CD4-positive, alpha-beta memory T cell (primary cell): Measurements from ENCODE around the gene KEL. TPM values are rescaled to one million over a fixed set of nuclear protein-coding genes. Genes with fewer than 3 reads are reported as not detected.

Source experiments
- CTCF ChIA-PET: fragments of 350-600 bp; sonication (Branson Sonifier 250); formaldehyde crosslinking; loops from one replicate; lab custom pipeline; 2021; ENCODE audit warnings: inconsistent platforms; ENCODE audit not compliant: partially characterized antibody; lab: Charles Lee
- POLR2A ChIA-PET: fragments of 350-600 bp; sonication (Branson Sonifier 250); formaldehyde crosslinking; loops from one replicate; lab custom pipeline; 2021; ENCODE audit not compliant: partially characterized antibody; lab: Charles Lee
- DNase-seq, 5 donors: peaks; one replicate each; pipeline versions ENCODE4 v3.0.0 to v3.0.0-alpha.2; 2020 to 2022; ENCODE audit warnings: mixed read lengths in 1 of 5
- H3K27ac ChIP-seq: one replicate; pipeline ENCODE4 v1.7.0; 2013; ENCODE audit warnings: low read depth, low read length
- H3K27me3 ChIP-seq: 2 replicates; pipeline ENCODE4 v1.7.0; 2013; ENCODE audit warnings: mild to moderate bottlenecking, low read length, moderate library complexity; ENCODE audit not compliant: insufficient read depth
- H3K36me3 ChIP-seq: 2 replicates; pipeline ENCODE4 v1.7.0; 2013; ENCODE audit warnings: mild to moderate bottlenecking, low read length, moderate library complexity; ENCODE audit not compliant: insufficient read depth
- H3K4me1 ChIP-seq: 2 replicates; pipeline ENCODE4 v1.7.0; 2013; ENCODE audit warnings: mild to moderate bottlenecking, low read length, moderate library complexity; ENCODE audit not compliant: insufficient read depth
- H3K4me3 ChIP-seq, 2 donors: one replicate each; pipeline ENCODE4 v1.7.0; 2013; ENCODE audit warnings: low read length in 2 of 2, mild to moderate bottlenecking in 1 of 2
- H3K9me3 ChIP-seq, 2 donors: one replicate each; pipeline ENCODE4 v1.7.0; 2013; ENCODE audit warnings: low read length in 2 of 2, control low read depth in 1 of 2; ENCODE audit not compliant: control insufficient read depth in 1 of 2
- H3K27ac Mint-ChIP-seq, 7 donors: one replicate each; pipeline ENCODE4 v1.8.0; 2020 to 2021; ENCODE audit warnings: mixed read lengths in 7 of 7, mild to moderate bottlenecking in 6 of 7, inconsistent platforms in 3 of 7, moderate library complexity in 3 of 7
- H3K27me3 Mint-ChIP-seq, 2 donors: one replicate each; pipeline ENCODE4 v1.8.0; 2020 to 2021; ENCODE audit warnings: mixed read lengths in 2 of 2
- H3K36me3 Mint-ChIP-seq, 2 donors: one replicate each; pipeline ENCODE4 v1.8.0; 2020 to 2021; ENCODE audit warnings: mixed read lengths in 2 of 2, inconsistent platforms in 1 of 2, mild to moderate bottlenecking in 1 of 2
- H3K4me1 Mint-ChIP-seq, 4 donors: one replicate each; pipeline ENCODE4 v1.8.0; 2020 to 2021; ENCODE audit warnings: mixed read lengths in 4 of 4, mild to moderate bottlenecking in 1 of 4
- H3K4me3 Mint-ChIP-seq, 8 donors: one replicate each; pipeline ENCODE4 v1.8.0; 2020 to 2021; ENCODE audit warnings: mixed read lengths in 8 of 8, mild to moderate bottlenecking in 7 of 8, moderate library complexity in 6 of 8, inconsistent platforms in 3 of 8
- H3K9me3 Mint-ChIP-seq, 8 donors: one replicate each; pipeline ENCODE4 v1.8.0; 2020 to 2021; ENCODE audit warnings: mixed read lengths in 8 of 8, mild to moderate bottlenecking in 5 of 8, inconsistent platforms in 3 of 8, moderate library complexity in 1 of 8
- intact Hi-C: fragments of 100-400 bp; cut with micrococcal nuclease; formaldehyde crosslinking; loops from one replicate; pipeline ENCODE4 v1.15.1; 2023
- polyA plus RNA-seq, 2 donors: library from polyadenylated mRNA; unstranded; fragments of 300-500 nt; fragmentation: Illumina TruSeq; gene quantifications; one replicate each; pipeline ENCODE4 v1.2.3, GENCODE V29; 2021
- total RNA-seq, 2 experiments: library from RNA; stranded (reverse); gene quantifications; one replicate each; pipeline ENCODE4 v1.2.3, GENCODE V29; 2021

Gene KEL
- total and polyA plus RNA-seq, 4 experiments from 2014 or later = 0.20 to 0.61 TPM; not detected in 2

- no peaks in the 10 kb centered on the region for H3K27me3 ChIP-seq
- intact Hi-C loops = no loop called here
- no peak overlapping the region for H3K27ac ChIP-seq
- H3K27me3 Mint-ChIP-seq = peaks cover 37 to 42% of the 10 kb centered on the region in 2 donors
- H3K36me3 Mint-ChIP-seq = no peaks in the 10 kb centered on the region
- no peak overlapping the region for H3K4me3 Mint-ChIP-seq
- H3K27ac Mint-ChIP-seq = no peak overlapping the region
- no peaks in the 10 kb centered on the region for H3K4me1 ChIP-seq
- no peak for DNase-seq
- H3K36me3 ChIP-seq = no peaks in the 10 kb centered on the region
- ChIA-PET POLR2A (no interaction called here), CTCF (no interaction called here)
- H3K4me3 ChIP-seq = no peak overlapping the region
- H3K9me3 Mint-ChIP-seq = no peaks in the 10 kb centered on the region
- H3K9me3 ChIP-seq = no peaks in the 10 kb centered on the region
- H3K4me1 Mint-ChIP-seq = no peaks in the 10 kb centered on the region
Measured at GRCh38 chr7:142962991-142963390, 828 bp upstream of the KEL start.

- intact Hi-C loops = no loop called here
- no peaks in the 10 kb centered on the region for H3K4me1 ChIP-seq
- Mint-ChIP-seq H3K27me3 (peaks cover 29 to 35% of the 10 kb centered on the region in 2 donors), H3K4me1 (no peaks in the 10 kb centered on the region), H3K27ac (no peak overlapping the region), H3K36me3 (no peaks in the 10 kb centered on the region), H3K4me3 (no peak overlapping the region), H3K9me3 (peaks cover 0 to 5% (median under 1%) of the 10 kb centered on the region in 8 donors)
- ChIA-PET CTCF (interaction anchor here (1.8 kb wide), 1 partner anchor 41 kb away, joined by 7 read pairs; no protein-coding TSS in a partner anchor), POLR2A (no interaction called here)
- no peaks in the 10 kb centered on the region for H3K36me3 ChIP-seq
- H3K27me3 ChIP-seq = no peaks in the 10 kb centered on the region
- H3K27ac ChIP-seq = no peak overlapping the region
- no peak overlapping the region for H3K4me3 ChIP-seq
- no peaks in the 10 kb centered on the region for H3K9me3 ChIP-seq
- no peak for DNase-seq
Measured at GRCh38 chr7:142961595-142961972, 579 bp downstream of the KEL start.

GRCh38 chr7:142960955-142961512 is 1.1 kb downstream of the KEL start:
- Mint-ChIP-seq H3K4me1 (no peaks in the 10 kb centered on the region), H3K27ac (no peak overlapping the region), H3K9me3 (peaks cover 0 to 11% (median 6%) of the 10 kb centered on the region in 8 donors), H3K4me3 (no peak overlapping the region), H3K27me3 (peaks cover 29 to 35% of the 10 kb centered on the region in 2 donors), H3K36me3 (no peaks in the 10 kb centered on the region)
- DNase-seq = no peak
- POLR2A ChIA-PET = no interaction called here
- CTCF ChIA-PET = interaction anchor here (0.9 to 1.8 kb wide), 2 partner anchors 42 to 88 kb away, joined by 3 to 7 read pairs; no protein-coding TSS in a partner anchor
- intact Hi-C loops = no loop called here
- H3K4me3 ChIP-seq = no peak overlapping the region
- H3K9me3 ChIP-seq = no peaks in the 10 kb centered on the region
- no peak overlapping the region for H3K27ac ChIP-seq
- H3K36me3 ChIP-seq = no peaks in the 10 kb centered on the region
- H3K4me1 ChIP-seq = no peaks in the 10 kb centered on the region
- no peaks in the 10 kb centered on the region for H3K27me3 ChIP-seq

- Histone ChIP-seq H3K27me3 (no peaks in the 10 kb centered on the region), H3K9me3 (peaks cover 0 to 6% of the 10 kb centered on the region in 2 donors), H3K4me1 (no peaks in the 10 kb centered on the region), H3K27ac (no peak overlapping the region), H3K36me3 (no peaks in the 10 kb centered on the region), H3K4me3 (no peak overlapping the region)
- Mint-ChIP-seq H3K4me3 (no peak overlapping the region), H3K27ac (peak overlapping the region in 1 of 7 donors; percentile 14), H3K9me3 (peaks cover 5 to 25% (median 16%) of the 10 kb centered on the region in 8 donors), H3K27me3 (peaks cover 26 to 27% of the 10 kb centered on the region in 2 donors), H3K36me3 (peaks cover 0 to 2% of the 10 kb centered on the region in 2 donors), H3K4me1 (no peaks in the 10 kb centered on the region)
- ChIA-PET CTCF (interaction anchor here (1.2 kb wide), 1 partner anchor 13 kb away, joined by 3 read pairs; no protein-coding TSS in a partner anchor), POLR2A (no interaction called here)
- no peak for DNase-seq
- intact Hi-C loops = no loop called here
Measured at GRCh38 chr7:142959202-142959601, 3.0 kb downstream of the KEL start.

- peaks cover 23% of the 10 kb centered on the region in 2 donors for H3K27me3 Mint-ChIP-seq
- peaks cover 0 to 2% of the 10 kb centered on the region in 2 donors for H3K36me3 Mint-ChIP-seq
- no peaks in the 10 kb centered on the region for H3K4me1 Mint-ChIP-seq
- CTCF ChIA-PET = interaction anchor here (1.2 kb wide), 1 partner anchor 12 kb away, joined by 3 read pairs; no protein-coding TSS in a partner anchor
- Histone ChIP-seq H3K4me1 (no peaks in the 10 kb centered on the region), H3K27me3 (no peaks in the 10 kb centered on the region), H3K4me3 (no peak overlapping the region), H3K36me3 (no peaks in the 10 kb centered on the region), H3K27ac (no peak overlapping the region), H3K9me3 (peaks cover 0 to 6% of the 10 kb centered on the region in 2 donors)
- no peak for DNase-seq
- no peak overlapping the region for H3K27ac Mint-ChIP-seq
- POLR2A ChIA-PET = no interaction called here
- intact Hi-C loops = no loop called here
- no peak overlapping the region for H3K4me3 Mint-ChIP-seq
- H3K9me3 Mint-ChIP-seq = peaks cover 5 to 33% (median 20%) of the 10 kb centered on the region in 8 donors
Measured at GRCh38 chr7:142957723-142958122, 4.4 kb downstream of the KEL start.

GRCh38 chr7:142956951-142957623 is 5.1 kb downstream of the KEL start:
- intact Hi-C loops = no loop called here
- no peak overlapping the region for H3K27ac ChIP-seq
- H3K9me3 ChIP-seq = peaks cover 0 to 6% of the 10 kb centered on the region in 2 donors
- Mint-ChIP-seq H3K36me3 (peaks cover 0 to 2% of the 10 kb centered on the region in 2 donors), H3K27ac (peak overlapping the region in 1 of 7 donors; percentile 37), H3K27me3 (peaks cover 23 to 25% of the 10 kb centered on the region in 2 donors), H3K4me1 (no peaks in the 10 kb centered on the region), H3K4me3 (no peak overlapping the region), H3K9me3 (peaks cover 5 to 33% (median 20%) of the 10 kb centered on the region in 8 donors)
- DNase-seq = no peak
- H3K4me1 ChIP-seq = no peaks in the 10 kb centered on the region
- H3K27me3 ChIP-seq = no peaks in the 10 kb centered on the region
- CTCF ChIA-PET = no interaction called here
- H3K4me3 ChIP-seq = no peak overlapping the region
- H3K36me3 ChIP-seq = no peaks in the 10 kb centered on the region
- POLR2A ChIA-PET = no interaction called here

GRCh38 chr7:142954680-142955268 is 7.4 kb downstream of the KEL start:
- Mint-ChIP-seq H3K27me3 (peaks cover 20 to 21% of the 10 kb centered on the region in 2 donors), H3K4me3 (no peak overlapping the region), H3K9me3 (peaks cover 5 to 33% (median 20%) of the 10 kb centered on the region in 8 donors), H3K36me3 (peaks cover 0 to 2% of the 10 kb centered on the region in 2 donors), H3K4me1 (no peaks in the 10 kb centered on the region), H3K27ac (no peak overlapping the region)
- intact Hi-C loops = no loop called here
- no peak overlapping the region for H3K4me3 ChIP-seq
- H3K36me3 ChIP-seq = no peaks in the 10 kb centered on the region
- ChIA-PET POLR2A (no interaction called here), CTCF (no interaction called here)
- no peaks in the 10 kb centered on the region for H3K27me3 ChIP-seq
- DNase-seq = no peak
- peaks cover 0 to 6% of the 10 kb centered on the region in 2 donors for H3K9me3 ChIP-seq
- no peak overlapping the region for H3K27ac ChIP-seq
- H3K4me1 ChIP-seq = no peaks in the 10 kb centered on the region
